RWPE2 (cell line): ENCODE measurements around the gene HSPB8.

Experiments used
- ATAC-seq: fragments of 200-7000 bp; cut with Tn5 transposase; 3 replicates; pipeline ENCODE4 v1.9.1; 2021; ENCODE audit warnings: low read depth
- DNase-seq: peaks from one replicate; pipeline ENCODE4 v3.0.0-alpha.2; 2020; ENCODE audit warnings: low spot score
- H3K27ac ChIP-seq: fragments of 450-650 bp; 2 replicates; pipeline ENCODE4 v1.5.1; 2017; ENCODE audit warnings: mild to moderate bottlenecking; ENCODE audit not compliant: poor library complexity, severe bottlenecking
- H3K27me3 ChIP-seq: fragments of 250-450 bp; sonication (Bioruptor Pico); 2 replicates; pipeline ENCODE4 v1.5.1; 2021; ENCODE audit warnings: mild to moderate bottlenecking, moderate library complexity; ENCODE audit not compliant: insufficient read depth, poor library complexity, severe bottlenecking
- H3K36me3 ChIP-seq: fragments of 250-450 bp; sonication (Bioruptor Pico); 2 replicates; pipeline ENCODE4 v1.5.1; 2020; ENCODE audit warnings: low read depth, mild to moderate bottlenecking, moderate library complexity
- H3K4me1 ChIP-seq: fragments of 250-450 bp; sonication (Bioruptor Pico); 2 replicates; pipeline ENCODE4 v1.5.1; 2021; ENCODE audit warnings: mild to moderate bottlenecking, moderate library complexity; ENCODE audit not compliant: insufficient read depth, poor library complexity, severe bottlenecking
- H3K4me3 ChIP-seq: fragments of 250-450 bp; sonication (Bioruptor Pico); 2 replicates; pipeline ENCODE4 v1.5.1; 2021; ENCODE audit warnings: mild to moderate bottlenecking, moderate library complexity; ENCODE audit not compliant: severe bottlenecking
- H3K9me3 ChIP-seq: fragments of 250-450 bp; sonication (Bioruptor Pico); 2 replicates; pipeline ENCODE4 v1.5.1; 2021; ENCODE audit warnings: mild to moderate bottlenecking, moderate library complexity; ENCODE audit not compliant: severe bottlenecking
- CTCF ChIP-seq: fragments of 450-650 bp; IDR thresholded peaks from one replicate; pipeline ENCODE4 v1.5.1; 2017; ENCODE audit warnings: mild to moderate bottlenecking, moderate library complexity; ENCODE audit not compliant: poor library complexity, severe bottlenecking

HSPB8 gene

GRCh38 chr12:119241049-119241448, 62.3 kb downstream of the HSPB8 start:
- DNase-seq = no peak
- TF ChIP-seq CTCF = no peak
- no peak overlapping the region for H3K4me3 ChIP-seq
- H3K27me3 ChIP-seq = no peaks in the 10 kb centered on the region
- H3K27ac ChIP-seq = no peak overlapping the region
- ATAC-seq = no peak
- no peaks in the 10 kb centered on the region for H3K9me3 ChIP-seq
- no peaks in the 10 kb centered on the region for H3K4me1 ChIP-seq
- H3K36me3 ChIP-seq = no peaks in the 10 kb centered on the region

- no peak for ATAC-seq
- no peak overlapping the region for H3K27ac ChIP-seq
- no peak for TF ChIP-seq CTCF
- no peak overlapping the region for H3K4me3 ChIP-seq
- H3K4me1 ChIP-seq = no peaks in the 10 kb centered on the region
- no peak for DNase-seq
- no peaks in the 10 kb centered on the region for H3K9me3 ChIP-seq
- no peaks in the 10 kb centered on the region for H3K27me3 ChIP-seq
- no peaks in the 10 kb centered on the region for H3K36me3 ChIP-seq
These were observed 62.9 kb downstream of the HSPB8 start for GRCh38 chr12:119241580-119242169.
